Islet precursor cell (in vitro differentiated cells): ENCODE results near the gene SCUBE3.

ENCODE experiments used
- DNase-seq: peaks from one replicate; pipeline ENCODE4 v3.0.0-alpha.2; 2018

SCUBE3 gene

DNA sequence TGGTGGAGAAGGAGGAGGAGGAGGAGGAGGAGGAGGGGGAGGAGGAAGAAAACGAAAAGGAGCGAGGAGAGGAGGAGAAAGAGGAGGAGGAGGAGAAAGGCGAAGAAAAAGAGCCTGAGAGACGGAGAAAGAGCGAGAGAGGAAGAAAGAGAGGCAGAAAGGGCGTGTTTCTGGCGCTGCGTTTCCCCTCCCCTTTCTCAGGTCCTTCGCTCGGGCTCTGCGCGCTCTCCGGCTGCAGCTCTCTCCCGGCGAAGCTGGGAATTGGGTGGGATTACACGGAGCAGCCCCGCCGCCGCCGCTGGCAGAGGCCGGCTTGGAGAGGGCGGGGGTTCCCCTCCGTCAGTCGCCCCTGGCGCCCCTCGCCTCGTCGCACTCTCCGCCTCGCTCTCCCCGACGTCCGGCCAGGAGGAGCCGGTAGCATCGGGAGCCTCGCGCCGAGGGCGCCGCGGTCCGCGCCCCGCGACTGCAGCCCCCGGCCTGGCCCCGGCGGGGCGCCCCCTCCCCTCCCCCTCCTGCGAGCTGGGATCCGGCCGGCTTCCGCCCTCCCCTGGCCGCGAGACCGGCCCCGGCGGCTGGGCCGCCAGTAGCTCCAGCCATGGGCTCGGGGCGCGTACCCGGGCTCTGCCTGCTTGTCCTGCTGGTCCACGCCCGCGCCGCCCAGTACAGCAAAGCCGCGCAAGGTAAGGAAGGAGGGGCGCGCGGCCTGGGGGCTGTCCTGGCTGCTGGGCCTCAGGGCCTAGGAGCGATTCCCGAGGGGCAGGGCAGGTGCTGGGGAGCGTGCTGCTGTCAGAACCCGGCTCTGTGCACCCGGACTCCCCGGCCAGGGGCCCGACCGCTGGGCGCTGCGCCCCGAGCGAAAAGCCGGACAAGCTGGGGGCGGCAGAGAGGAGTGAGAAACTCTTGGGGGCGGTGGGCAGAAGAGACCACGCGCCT, at the start of gene SCUBE3:
SCUBE3 (plus strand) TSS at position 133 of the 933 bp plus-strand sequence; CDS start at position 596, 463 bp downstream.
- peak; percentile 84 for DNase-seq

DNA sequence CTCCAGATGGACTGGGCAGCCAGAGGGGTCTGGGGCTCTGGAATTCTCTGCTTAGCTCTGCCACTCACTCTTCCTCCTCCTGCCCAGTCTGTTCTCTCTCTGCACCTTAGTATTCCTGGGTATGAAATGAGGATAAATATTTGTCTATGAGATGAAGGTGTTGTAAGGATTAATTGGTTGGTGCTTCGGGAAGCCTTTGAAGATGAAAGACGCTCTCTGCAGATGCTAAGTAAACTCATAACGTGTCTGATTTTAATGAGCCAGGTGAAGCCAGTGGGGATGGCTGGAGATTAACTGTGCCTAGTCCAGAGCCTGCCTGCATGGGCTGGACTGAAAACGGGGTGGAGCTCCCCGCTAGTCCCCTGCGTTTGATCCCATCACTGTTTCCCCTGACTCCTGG, 49.5 kb upstream of the SCUBE3 start:
- DNase-seq = no peak

DNA sequence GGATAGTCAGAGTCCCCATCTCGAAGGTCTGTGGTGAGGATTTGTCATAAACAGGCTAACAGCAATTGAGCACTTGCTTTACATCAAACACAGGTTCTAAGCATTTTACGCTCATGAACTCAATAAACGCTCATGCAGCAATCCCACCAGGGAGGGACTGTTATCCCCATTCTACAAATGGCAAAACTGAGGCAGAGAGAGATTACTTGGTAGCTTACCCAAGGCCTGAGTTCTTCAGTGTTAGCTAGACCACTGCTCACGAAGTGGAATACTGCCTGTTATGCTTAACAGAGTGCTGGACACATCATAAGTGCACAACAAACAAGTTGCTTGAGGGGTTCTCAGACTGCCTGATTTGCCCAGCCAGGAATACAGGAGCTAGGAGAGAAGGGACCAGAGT, 48.9 kb upstream of the SCUBE3 start:
- DNase-seq = peak; percentile 38

DNA sequence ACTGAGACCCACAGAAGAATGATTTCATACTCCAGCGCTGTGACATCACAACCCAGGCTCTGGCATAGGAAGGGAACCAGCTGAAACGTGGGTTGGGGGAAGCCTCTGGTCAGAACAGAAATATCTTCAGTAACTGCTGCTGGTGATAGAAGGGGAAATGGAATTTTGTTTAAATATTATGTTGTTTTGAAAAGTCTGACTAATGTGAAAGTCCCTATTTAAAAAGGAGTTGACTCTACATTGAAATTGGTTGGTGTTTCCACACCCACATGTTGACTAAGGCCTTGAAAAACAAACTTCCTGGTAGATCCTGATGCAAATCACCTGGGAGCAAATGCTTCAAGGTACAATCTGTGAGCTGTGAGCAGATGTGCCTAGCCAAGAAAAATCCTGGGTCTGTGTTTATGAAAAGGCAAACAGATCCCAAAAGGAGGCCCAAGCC, 48.1 kb upstream of the SCUBE3 start:
- DNase-seq = peak; percentile 29

DNA sequence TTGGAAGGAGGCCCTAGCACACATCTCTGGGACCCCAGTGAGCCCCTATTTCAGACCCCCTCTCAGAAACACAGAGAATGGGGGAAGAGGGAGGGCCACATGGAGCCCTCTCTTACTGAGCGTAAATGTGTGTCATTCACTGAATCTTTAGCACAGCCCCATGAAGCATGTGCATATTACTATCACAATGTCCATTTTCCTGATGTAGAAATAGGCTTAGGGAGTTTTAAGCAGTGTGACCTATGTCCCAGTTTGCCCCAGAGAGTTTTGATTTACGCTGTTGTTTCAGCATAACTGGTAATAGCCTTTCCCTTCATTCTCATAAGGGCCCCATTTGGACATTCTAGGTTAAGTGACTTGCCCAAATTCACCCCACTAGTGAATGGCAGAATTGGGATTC, 47.6 kb upstream of the SCUBE3 start:
- DNase-seq = no peak

DNA sequence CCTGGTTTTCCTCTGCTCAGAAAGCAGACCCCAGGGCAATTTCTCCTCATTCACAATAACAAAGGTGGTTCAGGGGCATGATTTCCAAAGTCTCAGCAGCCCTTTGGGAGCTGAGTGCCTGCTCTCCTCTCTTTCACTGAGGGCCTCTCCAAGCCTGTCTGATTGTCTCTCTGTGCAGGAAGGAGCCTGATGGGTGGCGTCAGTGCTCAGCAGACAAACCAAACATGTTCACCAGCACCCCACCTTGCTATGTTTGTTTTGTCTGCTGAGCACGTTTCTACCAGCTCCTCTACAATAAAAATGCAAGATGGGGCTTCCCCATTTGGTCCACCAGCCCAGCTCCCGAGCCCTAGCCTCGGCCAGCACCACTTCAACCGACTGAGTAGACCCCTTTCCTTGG, 47.2 kb upstream of the SCUBE3 start:
- peak; percentile 23 for DNase-seq

DNA sequence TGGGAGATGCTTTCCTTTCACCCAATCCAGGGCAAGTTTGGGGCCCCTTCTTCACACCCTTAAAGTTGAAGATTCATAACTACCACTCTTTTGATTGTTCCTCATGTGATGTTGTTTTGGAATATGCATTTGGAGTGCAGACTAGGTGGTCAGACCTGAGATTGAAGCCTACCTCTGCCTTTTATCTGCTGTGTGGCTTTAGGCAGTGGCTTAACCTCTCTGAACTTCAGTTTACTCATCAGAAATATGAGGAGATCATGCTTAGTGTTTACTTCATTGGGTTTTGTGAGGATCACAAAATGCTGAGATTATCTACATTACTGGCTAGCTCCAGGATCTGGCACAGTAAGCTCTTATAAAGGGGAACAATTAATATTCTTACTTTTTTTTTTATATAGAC, 46.3 kb upstream of the SCUBE3 start:
- no peak for DNase-seq

DNA sequence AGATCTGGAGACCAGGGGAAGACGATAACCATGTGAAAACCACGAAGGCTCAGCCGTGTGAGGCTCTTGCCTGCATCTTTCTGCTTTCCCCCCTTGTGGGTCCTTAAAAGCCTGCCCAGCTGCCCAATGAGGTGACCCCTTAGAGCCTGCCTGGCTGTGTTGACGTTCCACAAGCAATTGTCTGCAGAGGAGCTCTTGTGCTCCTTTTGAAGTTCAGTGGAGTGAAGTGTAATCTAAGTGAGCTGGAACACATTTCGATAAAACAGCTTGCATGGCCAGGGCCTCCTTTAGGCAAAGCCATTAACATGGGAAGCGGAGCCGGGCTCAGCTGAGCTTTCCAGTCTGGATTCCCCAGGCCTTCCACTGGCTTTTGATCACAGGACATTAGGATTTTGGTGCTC, 45.3 kb upstream of the SCUBE3 start:
- peak; percentile 59 for DNase-seq

DNA sequence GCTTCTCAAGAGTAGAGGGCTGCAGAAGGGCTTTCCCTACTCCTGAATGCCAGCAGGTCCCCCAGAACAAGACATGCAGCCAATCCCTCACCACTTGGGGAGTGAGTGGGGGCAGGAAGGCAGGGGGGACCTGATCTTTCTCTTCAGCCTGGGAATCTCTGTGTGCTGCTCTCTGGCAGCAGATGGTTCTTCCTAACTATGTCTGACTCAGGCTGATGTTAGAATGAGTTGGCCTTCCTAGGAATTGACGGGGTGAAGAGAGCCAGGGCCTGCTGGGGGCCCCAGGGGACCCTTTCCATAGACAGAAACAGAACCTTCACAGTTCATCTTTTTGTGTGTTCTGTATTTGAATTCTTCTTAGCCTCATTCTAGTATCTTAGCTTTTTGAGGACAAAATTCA, 43.6 kb upstream of the SCUBE3 start:
- DNase-seq = peak; percentile 24

DNA sequence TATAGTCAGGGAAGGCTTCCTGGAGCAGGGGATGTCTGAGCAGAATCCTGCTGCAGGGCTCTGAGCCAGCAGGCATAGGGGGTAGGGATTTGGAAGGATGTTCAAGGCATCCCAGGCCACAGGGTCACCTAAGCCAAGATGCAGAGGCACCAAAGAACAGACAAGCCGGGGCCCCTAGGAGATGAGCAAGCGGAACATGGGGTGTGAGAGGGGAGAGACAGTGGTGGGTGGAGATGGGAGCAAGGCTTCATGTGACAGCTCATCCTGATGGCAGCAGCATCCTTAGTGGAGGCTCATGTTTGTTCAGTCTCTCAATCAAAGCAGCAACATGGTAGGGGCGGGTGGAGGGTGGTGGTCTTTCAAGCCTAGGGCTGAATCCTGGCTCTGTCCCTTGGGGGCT, 42.9 kb upstream of the SCUBE3 start:
- DNase-seq = peak; percentile 30

DNA sequence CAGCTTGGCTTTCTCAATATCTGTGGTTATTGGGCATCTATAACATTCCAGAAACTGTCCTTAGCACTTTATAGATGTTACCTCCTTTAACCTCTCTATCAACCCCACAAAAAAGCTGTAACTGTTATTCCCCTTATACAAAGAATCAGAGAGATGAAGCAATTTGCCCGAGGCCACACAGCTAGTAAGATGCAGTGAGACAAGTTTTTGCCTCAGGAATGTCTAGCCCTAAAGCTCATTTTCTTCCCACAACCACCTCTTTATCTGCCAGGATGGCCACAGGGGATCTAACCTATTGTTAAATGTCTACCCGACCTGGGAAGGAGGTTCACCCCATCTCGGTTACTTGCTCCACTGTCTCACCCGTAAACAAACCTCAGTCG, 40.7 kb upstream of the SCUBE3 start:
- DNase-seq = peak; percentile 68

DNA sequence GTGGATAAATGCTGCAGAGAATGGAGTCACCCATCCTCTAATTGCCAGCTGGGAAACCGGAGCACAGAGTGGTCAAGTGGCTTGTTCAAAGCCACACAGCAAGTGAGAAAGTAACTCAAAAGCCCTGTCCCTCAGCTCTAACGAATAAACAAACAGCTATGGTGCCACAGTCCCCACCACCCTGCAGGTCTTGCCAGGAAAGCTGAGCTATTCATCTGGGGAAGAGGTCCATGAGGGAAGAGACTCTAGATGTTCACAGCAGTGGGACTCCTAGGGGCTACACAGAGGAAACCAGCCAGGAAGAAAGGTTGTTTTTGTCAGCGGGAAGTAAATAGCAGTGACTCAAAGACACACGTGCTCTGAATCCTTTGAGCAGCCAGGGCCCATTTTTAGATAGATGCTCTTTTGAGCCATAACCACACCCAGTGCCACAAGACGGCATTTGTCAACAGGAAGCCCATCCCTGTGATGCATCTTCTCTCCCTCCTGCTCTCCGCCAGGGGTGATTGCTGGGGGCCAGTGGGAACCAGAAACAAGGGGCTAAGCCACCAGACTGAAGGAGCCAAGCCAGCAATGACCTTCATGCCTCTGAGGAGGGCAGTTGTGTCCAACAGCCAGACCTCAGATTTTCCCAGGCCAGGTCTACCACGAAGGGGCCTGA, 40.2 kb upstream of the SCUBE3 start:
- peak; percentile 56 for DNase-seq

DNA sequence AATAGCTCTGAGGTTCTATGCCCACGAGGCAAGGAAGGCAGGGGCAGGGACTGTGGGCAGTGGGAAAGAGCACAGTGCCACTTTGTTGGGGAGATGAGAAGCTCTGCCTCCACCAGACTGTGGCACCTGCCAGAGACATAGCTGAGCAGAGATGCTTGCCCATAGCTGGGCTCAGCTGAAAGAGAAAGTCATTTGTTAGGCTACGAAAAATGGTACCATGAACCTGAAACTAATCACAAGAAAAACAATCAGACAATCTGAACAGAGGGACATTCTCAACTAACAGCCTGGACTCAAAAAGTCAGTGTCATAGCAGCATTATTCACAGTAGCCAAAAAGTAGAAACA, 39.7 kb upstream of the SCUBE3 start:
- DNase-seq = no peak

DNA sequence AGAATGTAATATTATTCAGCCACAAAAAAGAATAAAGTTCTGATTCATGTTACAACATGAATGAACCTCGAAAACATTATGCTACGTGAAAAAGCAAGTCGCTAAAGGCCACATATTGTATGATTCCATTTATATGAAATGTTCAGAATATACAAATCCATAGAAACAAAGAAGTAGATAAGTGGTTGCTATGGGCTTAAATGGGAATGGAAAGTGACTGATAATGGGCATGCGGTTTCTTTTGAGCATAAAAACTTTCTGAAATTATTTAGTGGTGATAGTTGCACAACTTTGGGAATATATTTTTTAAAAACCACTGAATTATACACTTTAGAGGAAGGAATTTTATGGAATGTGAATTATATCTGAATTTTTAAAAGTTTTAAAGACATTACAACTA, 39.3 kb upstream of the SCUBE3 start:
- DNase-seq = no peak

DNA sequence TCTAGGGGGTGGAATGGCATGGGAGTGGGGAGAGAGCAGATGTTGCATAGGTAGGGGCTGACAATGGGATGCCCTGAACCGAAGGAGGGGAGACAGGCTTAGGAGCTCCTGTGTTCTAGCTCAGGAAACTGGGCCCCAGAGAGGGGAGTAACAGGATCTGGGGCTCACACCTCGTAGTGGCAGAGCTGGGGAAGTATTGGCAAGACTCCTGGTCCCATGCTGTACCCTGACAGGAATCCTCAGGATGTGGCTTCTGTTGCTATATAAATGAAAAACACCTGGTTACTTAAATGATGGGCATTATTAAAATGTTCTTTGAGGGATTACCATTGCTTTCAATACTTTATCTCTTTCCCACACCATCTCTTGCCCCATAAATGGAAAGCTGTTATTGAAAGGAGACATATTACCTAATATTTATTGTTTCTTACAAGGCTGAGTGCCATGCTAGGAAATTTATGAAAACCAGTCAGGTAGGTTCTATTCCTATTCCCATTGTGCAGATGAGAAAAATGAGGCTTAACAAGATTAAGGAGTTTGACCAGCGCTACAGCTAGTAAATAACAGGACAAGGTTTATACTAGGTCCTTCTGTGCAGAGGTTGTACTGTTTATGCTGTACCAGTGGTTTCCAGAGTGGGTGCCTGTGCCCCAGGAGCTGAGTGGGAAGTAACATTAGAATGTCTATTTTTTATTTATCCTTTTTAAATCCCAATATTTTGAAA, 37.3 kb upstream of the SCUBE3 start:
- no peak for DNase-seq

DNA sequence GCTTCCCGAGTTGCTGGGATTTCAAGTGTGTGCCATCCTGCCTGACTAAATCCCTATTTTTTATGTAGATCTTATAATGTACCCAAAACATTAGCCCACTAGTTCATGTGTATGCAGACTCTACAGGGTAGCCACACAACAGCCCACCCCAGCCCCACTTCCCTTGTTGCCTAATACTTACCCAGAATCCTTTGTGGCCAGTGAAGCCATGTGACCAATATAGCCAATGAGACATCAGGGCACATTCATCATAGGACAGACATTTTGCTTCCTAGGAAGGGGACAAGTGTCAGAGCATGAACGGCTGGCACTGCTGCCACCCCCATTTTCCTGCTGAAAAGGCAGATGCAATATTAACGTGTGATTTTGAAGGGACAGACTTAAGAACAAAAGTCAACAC, 36.6 kb upstream of the SCUBE3 start:
- DNase-seq = peak; percentile 31

DNA sequence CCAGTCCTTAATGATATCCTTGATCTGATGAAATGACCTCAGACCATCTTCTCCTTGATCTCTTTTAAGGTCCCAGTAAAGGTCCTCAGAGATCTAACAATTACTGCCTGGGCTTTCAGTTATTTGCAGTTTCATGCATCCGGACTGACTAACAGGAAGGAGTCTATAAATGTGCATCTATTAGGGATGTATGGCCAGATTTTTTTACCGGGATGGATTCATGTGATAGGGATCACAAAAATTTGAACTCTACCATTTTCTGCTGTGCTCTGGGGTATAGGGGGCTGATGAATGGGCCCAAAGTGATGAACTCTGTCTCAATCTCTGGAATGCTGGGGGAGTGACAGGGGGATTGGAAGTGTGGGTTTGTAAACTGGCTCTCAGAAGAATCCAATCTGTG, 36.2 kb upstream of the SCUBE3 start:
- no peak for DNase-seq

DNA sequence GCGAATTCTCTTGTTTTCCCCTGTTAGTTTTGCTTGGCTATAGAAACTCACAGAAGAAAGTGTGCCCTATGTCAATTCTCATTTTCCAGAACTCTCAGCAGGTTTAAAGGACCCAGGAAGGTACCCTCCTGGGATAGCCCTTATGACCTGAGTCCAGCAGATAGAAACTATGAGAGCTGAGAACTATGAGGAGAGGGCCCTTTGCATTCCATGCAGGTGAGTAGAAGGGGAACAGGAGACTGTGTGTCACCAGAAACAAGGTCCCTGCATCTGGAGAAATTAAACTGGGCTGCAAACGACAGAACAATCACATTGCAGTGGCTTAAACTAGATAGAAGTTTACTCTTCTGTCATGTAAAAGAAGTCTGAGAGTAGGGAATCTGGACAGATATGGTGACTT, 35.7 kb upstream of the SCUBE3 start:
- DNase-seq = peak; percentile 59

DNA sequence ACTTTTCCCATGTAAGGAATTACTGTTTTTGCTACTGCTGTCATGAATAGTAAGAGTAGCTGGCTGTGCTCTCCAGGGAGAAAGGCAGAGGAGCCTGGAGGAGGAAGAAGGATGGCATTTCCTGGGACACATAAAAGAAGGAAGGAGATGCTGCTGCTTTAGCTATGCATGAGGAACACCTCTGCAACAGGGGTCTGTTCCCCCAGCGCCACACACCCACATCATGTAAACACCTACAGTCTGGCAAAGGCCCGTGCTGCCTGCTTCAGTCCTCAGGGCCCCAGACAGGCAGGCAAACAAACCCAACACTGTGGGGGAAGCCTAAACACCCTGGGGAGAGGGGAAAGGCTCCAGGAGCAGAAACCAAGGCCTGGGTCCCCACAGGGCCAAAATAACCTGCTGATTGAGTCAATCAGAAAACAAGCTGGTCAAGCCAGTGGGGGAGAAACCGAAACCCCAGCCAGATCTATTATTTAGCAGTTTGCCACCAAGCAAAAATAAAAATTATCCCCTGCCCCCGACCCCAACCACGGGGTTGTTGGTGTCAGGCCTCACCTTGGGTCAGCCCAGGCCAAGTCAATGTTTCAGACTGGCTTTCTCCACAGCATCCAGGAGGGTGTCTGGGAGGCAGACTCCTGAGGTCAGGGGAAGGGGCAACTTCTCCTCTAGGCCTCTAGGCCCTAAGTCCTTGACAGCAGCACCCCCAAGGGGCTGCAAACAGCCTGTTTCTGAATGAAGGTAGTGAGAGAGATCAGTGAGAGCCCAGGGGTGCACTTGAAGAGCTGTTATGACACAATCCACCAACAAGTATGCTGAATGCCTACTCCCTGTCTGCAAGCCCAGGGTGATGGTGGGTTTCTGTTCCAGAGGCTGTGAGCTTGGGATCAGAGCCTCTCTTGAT, 34.6 kb upstream of the SCUBE3 start:
- DNase-seq = no peak

DNA sequence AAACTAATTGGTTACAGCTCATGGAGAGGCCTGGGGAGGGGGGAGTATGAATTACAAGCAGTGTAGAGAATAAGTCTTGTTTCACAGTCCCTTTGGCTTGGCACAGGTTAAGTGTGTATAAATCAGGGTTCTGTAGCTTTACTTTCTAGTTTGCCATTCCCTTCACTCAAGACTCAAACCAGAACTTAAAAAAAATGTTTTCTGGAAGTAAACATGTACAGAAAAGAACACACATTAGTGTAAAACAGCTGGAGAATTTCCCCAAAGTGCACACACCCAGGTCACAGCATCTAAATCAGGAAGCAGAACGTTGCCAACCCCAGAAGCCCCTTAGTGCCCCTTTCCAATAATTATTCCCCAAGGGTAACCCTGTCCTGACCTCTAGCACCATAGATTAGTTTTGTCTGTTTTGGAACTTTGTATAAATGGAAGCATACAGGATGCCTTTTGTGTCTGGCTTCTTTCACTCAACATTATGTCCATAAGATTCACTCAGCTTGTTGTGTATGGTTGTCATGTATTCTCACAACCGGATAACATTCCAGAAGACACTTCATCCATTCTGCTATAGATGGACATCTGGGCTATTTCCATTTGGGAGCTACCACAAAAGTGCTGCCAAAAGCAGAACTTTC, 33.7 kb upstream of the SCUBE3 start:
- DNase-seq = no peak

DNA sequence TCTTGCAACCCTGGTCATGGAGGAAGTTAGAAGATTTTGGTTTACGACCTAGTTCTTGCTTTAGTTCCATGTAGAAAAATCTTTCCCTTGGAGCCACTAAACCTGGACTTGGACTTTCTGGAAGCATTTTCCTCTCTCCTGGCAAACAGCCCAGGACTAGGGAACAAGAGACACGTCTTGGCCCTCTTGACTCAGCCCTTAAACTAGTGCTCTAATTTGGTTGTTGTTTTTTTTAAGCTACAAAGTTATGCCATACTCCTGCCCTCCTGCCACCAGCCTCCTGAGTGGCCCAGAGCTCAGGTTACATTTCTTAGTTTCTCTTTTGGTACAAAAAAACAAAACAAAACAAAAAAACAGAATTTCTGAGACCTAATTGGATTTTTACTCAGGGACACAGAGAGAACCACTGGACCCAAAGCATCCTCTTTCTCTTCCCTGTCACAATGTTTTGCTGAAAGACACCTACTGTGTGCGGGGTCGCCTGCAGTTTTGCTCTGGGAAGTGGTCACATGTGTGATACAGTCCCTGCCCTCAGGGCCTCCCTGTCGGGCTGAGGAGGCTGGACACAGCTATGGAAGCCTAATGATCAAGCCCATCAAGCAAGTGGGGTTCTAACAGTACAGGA, 32.3 kb upstream of the SCUBE3 start:
- DNase-seq = no peak
